Liver (tissue), 9 donors: Measurements from ENCODE around the gene FBXO24. TPM values are rescaled to one million over a fixed set of nuclear protein-coding genes. Genes with fewer than 3 reads are reported as not detected.

Experiments used
- DNase-seq: peaks from one replicate; pipeline ENCODE4 v3.0.0-alpha.2; 2017; ENCODE audit warnings: low spot score
- H3K27ac ChIP-seq, 2 donors: one replicate each; pipeline ENCODE4 v1.7.0; 2013; ENCODE audit warnings: inconsistent platforms in 2 of 2, low read length in 2 of 2, control low read depth in 1 of 2, low read depth in 1 of 2, mild to moderate bottlenecking in 1 of 2
- H3K27me3 ChIP-seq, 4 donors: one replicate each; pipeline versions ENCODE4 v1.6.1 to v1.7.0; 2013; ENCODE audit warnings: low read length in 3 of 4, inconsistent platforms in 1 of 4, mild to moderate bottlenecking in 1 of 4, moderate library complexity in 1 of 4; ENCODE audit not compliant: control insufficient read depth in 4 of 4, insufficient read depth in 4 of 4
- H3K36me3 ChIP-seq, 4 donors: one replicate each; pipeline versions ENCODE4 v1.6.1 to v1.7.0; 2013; ENCODE audit warnings: low read length in 3 of 4, mild to moderate bottlenecking in 3 of 4, low read depth in 1 of 4, moderate library complexity in 1 of 4; ENCODE audit not compliant: control insufficient read depth in 4 of 4, insufficient read depth in 3 of 4
- H3K4me1 ChIP-seq, 4 donors: one replicate each; pipeline versions ENCODE4 v1.6.1 to v1.7.0; 2013; ENCODE audit warnings: low read length in 3 of 4, mild to moderate bottlenecking in 3 of 4, moderate library complexity in 1 of 4; ENCODE audit not compliant: control insufficient read depth in 4 of 4, insufficient read depth in 4 of 4
- H3K4me3 ChIP-seq, 3 donors: one replicate each; pipeline versions ENCODE4 v1.6.1 to v1.7.0; 2013; ENCODE audit warnings: low read length in 3 of 3, control low read depth in 1 of 3, low read depth in 1 of 3, mild to moderate bottlenecking in 1 of 3
- H3K9ac ChIP-seq, 2 donors: one replicate each; pipeline ENCODE4 v1.7.0; 2013; ENCODE audit warnings: low read length in 2 of 2, mild to moderate bottlenecking in 2 of 2, moderate library complexity in 2 of 2, control low read depth in 1 of 2, low read depth in 1 of 2
- H3K9me3 ChIP-seq, 4 donors: one replicate each; pipeline versions ENCODE4 v1.6.1 to v1.7.0; 2013; ENCODE audit warnings: low read length in 3 of 4; ENCODE audit not compliant: control insufficient read depth in 4 of 4
- ATF3 ChIP-seq: IDR thresholded peaks from 2 replicates; pipeline ENCODE4 v1.6.1; 2016; ENCODE audit warnings: antibody characterized with exemption
- CTCF ChIP-seq: fragments of 150-350 bp; IDR thresholded peaks from 2 replicates; pipeline ENCODE4 v1.5.1; 2017; ENCODE audit warnings: improper control_type of control experiment, low read depth, low read length; ENCODE audit not compliant: missing input control
- EGR1 ChIP-seq, 2 donors: IDR thresholded peaks; 2 replicates each; pipeline ENCODE4 v1.6.1; 2016 to 2018; ENCODE audit warnings: antibody characterized with exemption in 2 of 2, low read depth in 2 of 2
- FOXA1 ChIP-seq: IDR thresholded peaks from 2 replicates; pipeline ENCODE4 v1.6.1; 2016; ENCODE audit warnings: antibody characterized with exemption
- FOXA2 ChIP-seq: IDR thresholded peaks from 2 replicates; pipeline ENCODE4 v1.6.1; 2016; ENCODE audit warnings: antibody characterized with exemption
- GABPA ChIP-seq, 2 donors: IDR thresholded peaks in 1 of 2; conservative IDR thresholded peaks in 1 of 2; 2 replicates each; pipeline ENCODE4 v1.6.1; 2016; ENCODE audit warnings: antibody characterized with exemption in 2 of 2, mild to moderate bottlenecking in 1 of 2, moderate library complexity in 1 of 2
- HNF4A ChIP-seq, 2 donors: conservative IDR thresholded peaks; 2 replicates each; pipeline ENCODE4 v1.6.1; 2016; ENCODE audit warnings: antibody characterized with exemption in 2 of 2, mild to moderate bottlenecking in 2 of 2
- HNF4G ChIP-seq: IDR thresholded peaks from 2 replicates; pipeline ENCODE4 v1.6.1; 2016; ENCODE audit warnings: antibody characterized with exemption
- JUND ChIP-seq, 2 donors: IDR thresholded peaks; 2 replicates each; pipeline ENCODE4 v1.6.1; 2016; ENCODE audit warnings: antibody characterized with exemption in 2 of 2
- MAX ChIP-seq: IDR thresholded peaks from 2 replicates; pipeline ENCODE4 v1.6.1; 2016; ENCODE audit warnings: antibody characterized with exemption
- NR2F2 ChIP-seq: IDR thresholded peaks from 2 replicates; pipeline ENCODE4 v1.6.1; 2016; ENCODE audit warnings: antibody characterized with exemption
- RAD21 ChIP-seq, 2 donors: IDR thresholded peaks; 2 replicates each; pipeline ENCODE4 v1.6.1; 2016; ENCODE audit warnings: antibody characterized with exemption in 2 of 2, mild to moderate bottlenecking in 2 of 2
- REST ChIP-seq: IDR thresholded peaks from 2 replicates; pipeline ENCODE4 v1.6.1; 2016; ENCODE audit warnings: antibody characterized with exemption, mild to moderate bottlenecking
- RXRA ChIP-seq, 2 donors: IDR thresholded peaks; 2 replicates each; pipeline ENCODE4 v1.6.1; 2017 to 2018; ENCODE audit warnings: antibody characterized with exemption in 2 of 2, mild to moderate bottlenecking in 1 of 2
- SP1 ChIP-seq: IDR thresholded peaks from 2 replicates; pipeline ENCODE4 v1.6.1; 2018; ENCODE audit warnings: antibody characterized with exemption, mild to moderate bottlenecking
- TAF1 ChIP-seq: conservative IDR thresholded peaks from 2 replicates; pipeline ENCODE4 v1.6.1; 2016; ENCODE audit warnings: antibody characterized with exemption, mild to moderate bottlenecking
- YY1 ChIP-seq: IDR thresholded peaks from 2 replicates; pipeline ENCODE4 v1.6.1; 2016; ENCODE audit warnings: antibody characterized with exemption, mild to moderate bottlenecking
- ZBTB33 ChIP-seq: IDR thresholded peaks from 2 replicates; pipeline ENCODE4 v1.6.1; 2016; ENCODE audit warnings: antibody characterized with exemption
- WGBS: extraction: QIAGEN DNeasy Blood & Tissue Kit; methylation state at CpG from one replicate; pipeline ENCODE4 v1.1.7; 2013; 5-methylcytosine and 5-hydroxymethylcytosine counted together
- polyA plus RNA-seq, 2 donors: library from polyadenylated mRNA; stranded (reverse) in 1 of 2; unstranded in 1 of 2; fragments of 200-250 nt in 1 of 2; fragments of >200 nt in 1 of 2; fragmentation: Nextera tagmentation in 1 of 2; extraction: Ambion mirVana in 1 of 2; gene quantifications; one replicate each; pipeline versions ENCODE4 v1.2.1 to v1.2.3, GENCODE V29; 2013 to 2015
- total RNA-seq, 2 donors: library from RNA; depleted of rRNA; stranded (reverse); fragments of >200 nt; gene quantifications; one replicate each; pipeline ENCODE4 v1.2.3, GENCODE V29; 2014
- donor health status: healthy.
- donor health status: healthy.
- donor health status: healthy.
- donor health status: healthy.
- donor health status: healthy.

Gene FBXO24
- total and polyA plus RNA-seq, 4 donors, result 0.25 to 1.3 (median 0.50) TPM

- no peak for TF ChIP-seq HNF4G
- peak; percentile 54 for TF ChIP-seq ZBTB33
- peak; percentile 91 for TF ChIP-seq MAX
- peak; percentile 53 for TF ChIP-seq YY1
- TF ChIP-seq NR2F2, result peak; percentile 80
- TF ChIP-seq FOXA1, result peak; percentile 86
- TF ChIP-seq SP1, result peak; percentile 84
- peak; percentile 55 to 61 for TF ChIP-seq HNF4A (conservative IDR thresholded peaks at IDR 0.05)
- no peak for TF ChIP-seq TAF1
- no peak for TF ChIP-seq ATF3
- peak; percentile 35 for TF ChIP-seq REST
- no peak for TF ChIP-seq JUND (IDR thresholded peaks at IDR 0.05)
- TF ChIP-seq FOXA2, result peak; percentile 91
- peak in 1 of 2 donors; percentile 48 for TF ChIP-seq GABPA (IDR thresholded peaks at IDR 0.05 in 1 of 2, conservative IDR thresholded peaks at IDR 0.05 in 1 of 2)
- no peak for TF ChIP-seq CTCF
- TF ChIP-seq EGR1 (IDR thresholded peaks at IDR 0.05; ENCODE audit: low read depth in 2 of 2), result peak; percentile 60 to 87
- no peak for TF ChIP-seq RAD21 (IDR thresholded peaks at IDR 0.05)
- TF ChIP-seq RXRA (IDR thresholded peaks at IDR 0.05), result peak; percentile 89 to 92
- peak overlapping the region in 2 of 3 donors; percentile 9 to 10 for H3K4me3 ChIP-seq
- H3K36me3 ChIP-seq, result peaks cover 0 to 15% (median 5%) of the 10 kb centered on the region in 4 donors
- no peaks in the 10 kb centered on the region for H3K27me3 ChIP-seq
- peak overlapping the region; percentile 49 to 95 for H3K9ac ChIP-seq
- WGBS, result 16% methylated on average over 10 of the region's 10 CpGs
- H3K9me3 ChIP-seq, result no peaks in the 10 kb centered on the region
- DNase-seq, result no peak
- peak overlapping the region; percentile 89 to 92 for H3K27ac ChIP-seq
- peaks cover 18 to 74% (median 63%) of the 10 kb centered on the region in 4 donors for H3K4me1 ChIP-seq
Observed at GRCh38 chr7:100546129-100546925, 39.8 kb upstream of the FBXO24 start.
